GM20000 (cell line): Measurements from ENCODE around the gene KCNMA1.

Experiments used
- DNase-seq: peaks from one replicate; pipeline ENCODE4 v3.0.0; 2012; ENCODE audit warnings: low spot score
- CTCF ChIP-seq: IDR thresholded peaks from 2 replicates; pipeline ENCODE4 v1.5.1; 2012; ENCODE audit warnings: mild to moderate bottlenecking, control low read depth; ENCODE audit errors: extremely low read depth, missing control alignments

The KCNMA1 gene

GRCh38 chr10:77188000-77188395 is 449.6 kb downstream of the KCNMA1 start:
- no peak for TF ChIP-seq CTCF
- DNase-seq, result no peak

- no peak for DNase-seq
- TF ChIP-seq CTCF, result no peak
These were observed 450.1 kb downstream of the KCNMA1 start for GRCh38 chr10:77187376-77187999.

GRCh38 chr10:77186936-77187335 is 450.7 kb downstream of the KCNMA1 start:
- no peak for DNase-seq

GRCh38 chr10:77185696-77186095 is 451.9 kb downstream of the KCNMA1 start:
- no peak for TF ChIP-seq CTCF
- no peak for DNase-seq

More at GRCh38 chr10:77186936-77187335, 450.7 kb downstream of the KCNMA1 start:
- TF ChIP-seq CTCF, result no peak

- no peak for DNase-seq
- TF ChIP-seq CTCF, result no peak
These were observed 454.8 kb downstream of the KCNMA1 start for GRCh38 chr10:77182803-77183202.

GRCh38 chr10:77180794-77181193 is 456.8 kb downstream of the KCNMA1 start:
- TF ChIP-seq CTCF, result no peak
- no peak for DNase-seq

GRCh38 chr10:77180104-77180503 is 457.5 kb downstream of the KCNMA1 start:
- no peak for DNase-seq
- TF ChIP-seq CTCF, result no peak
